B cell (primary cell): ENCODE results near the gene SRSF1.

Source experiments
- CTCF ChIP-seq: fragments of 200-600 bp; IDR thresholded peaks from one replicate; pipeline ENCODE4 v1.8.0; 2022; ENCODE audit warnings: antibody characterized with exemption, mild to moderate bottlenecking
- EZH2 ChIP-seq: IDR thresholded peaks from 2 replicates; pipeline ENCODE4 v1.6.1; 2012; ENCODE audit warnings: borderline replicate concordance, low read depth, mild to moderate bottlenecking, moderate library complexity, low read length; ENCODE audit not compliant: insufficient read depth, poor library complexity, severe bottlenecking

GRCh38 chr17:58001461-58002124 lies 5.5 kb downstream of the SRSF1 start:
- TF ChIP-seq CTCF = no peak
- TF ChIP-seq EZH2 = no peak
